ENCODE data around the gene GALNT16.
A peak's percentile ranks its signal among the peaks of the same experiment; 100 is the strongest.
"Not testable (repeated sequence)": the region's sequence is repeated elsewhere in the genome, so short reads cannot be mapped to it uniquely, and the experiment has no call there.

Gene GALNT16

GRCh38 chr14:69363964-69364363 is 104.0 kb downstream of the GALNT16 start:
- no peak for DNase-seq (ENCODE audit: low read depth)

DNA sequence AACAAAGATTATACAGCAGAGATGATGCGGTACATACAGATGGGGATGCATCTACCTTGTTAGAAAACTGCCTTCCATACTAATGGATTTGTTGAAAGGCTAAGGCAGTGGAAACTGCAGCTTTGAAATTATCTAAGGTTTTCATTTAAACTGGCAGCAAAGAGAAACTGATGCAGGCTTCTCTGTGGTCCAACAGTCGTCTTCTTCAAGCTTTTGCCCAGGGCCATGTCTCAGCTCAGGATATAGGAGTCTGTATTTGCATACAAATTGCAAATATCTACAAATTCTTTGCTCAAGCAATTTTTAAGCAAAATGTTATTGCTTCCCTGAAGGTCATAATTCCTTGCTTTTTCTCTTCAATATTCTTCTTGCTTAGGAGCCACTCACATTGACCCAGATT is 104.4 kb downstream of the GALNT16 start:
- no peak for DNase-seq (ENCODE audit: low read depth)

- no peak for DNase-seq (ENCODE audit: low read depth)
Measured at GRCh38 chr14:69366069-69366468, 106.1 kb downstream of the GALNT16 start.

- DNase-seq (ENCODE audit: low read depth) = no peak
Measured at GRCh38 chr14:69366761-69367160, 106.8 kb downstream of the GALNT16 start.

- no peak for DNase-seq (ENCODE audit: low read depth)
Measured at GRCh38 chr14:69368381-69368780, 108.4 kb downstream of the GALNT16 start.

- no peak for DNase-seq (ENCODE audit: low read depth)
Measured at GRCh38 chr14:69370061-69370460, 110.1 kb downstream of the GALNT16 start.

DNA sequence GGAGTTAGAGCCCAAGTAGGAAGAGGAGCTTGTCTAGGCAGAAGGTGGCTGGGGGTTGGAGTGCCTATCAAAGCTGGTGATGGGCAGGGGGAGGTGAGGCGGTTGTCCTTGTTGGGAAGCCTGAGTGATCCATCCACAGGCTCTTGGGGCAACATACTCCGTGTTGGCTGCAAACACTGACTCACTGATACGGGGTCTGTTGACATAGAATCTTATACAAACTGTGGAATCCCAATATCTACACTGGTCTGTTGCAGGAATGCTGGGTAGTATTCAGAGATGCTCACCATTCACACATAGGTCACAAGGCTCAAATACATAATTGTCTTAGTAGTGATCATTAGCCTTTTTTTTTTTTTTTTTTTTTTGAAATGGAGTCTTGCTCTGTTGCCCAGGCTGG is 112.2 kb downstream of the GALNT16 start:
- no peak for DNase-seq (ENCODE audit: low read depth)

GRCh38 chr14:69373104-69373503 is 113.1 kb downstream of the GALNT16 start:
- no peak for DNase-seq (ENCODE audit: low read depth)

DNA sequence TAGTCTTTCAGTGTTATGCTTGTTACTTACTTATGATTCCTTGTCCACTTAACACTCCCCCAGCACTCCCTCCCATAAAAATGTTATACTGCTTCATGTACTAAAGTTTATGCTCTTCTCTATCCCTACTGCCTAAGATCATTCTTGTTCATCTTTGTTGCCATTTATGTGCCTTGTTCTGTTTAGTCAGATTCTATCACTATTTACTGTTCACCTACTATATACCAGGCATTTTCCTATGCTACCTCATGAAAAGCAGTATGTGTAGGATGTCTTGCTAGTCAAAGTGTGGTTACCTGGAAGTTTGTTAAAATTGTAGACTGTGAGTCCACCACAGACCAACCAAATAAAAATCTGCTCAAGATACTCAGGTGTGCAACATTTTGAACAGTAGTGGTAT is 114.3 kb downstream of the GALNT16 start:
- DNase-seq (ENCODE audit: low read depth) = no peak

DNA sequence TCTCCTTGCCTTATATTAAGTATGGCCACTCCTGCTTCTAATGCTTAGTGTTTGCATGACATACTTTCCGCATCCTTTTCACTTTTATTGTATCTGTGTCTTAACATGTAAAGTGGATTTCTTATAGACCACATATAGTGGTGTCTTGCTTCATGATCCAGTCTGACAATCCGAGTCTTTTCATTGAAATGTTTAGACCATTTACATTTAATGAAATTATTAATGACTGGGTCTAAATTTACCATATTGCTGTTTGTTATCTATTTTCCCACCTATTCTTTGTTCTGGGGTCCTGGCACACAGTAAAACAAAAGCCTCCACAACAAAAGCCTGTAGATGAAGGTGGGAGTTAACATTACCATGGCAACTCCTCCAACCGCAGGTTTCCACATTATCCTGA is 115.2 kb downstream of the GALNT16 start:
- DNase-seq (ENCODE audit: low read depth) = no peak

- no peak for DNase-seq (ENCODE audit: low read depth)
Measured at GRCh38 chr14:69375722-69376121, 115.8 kb downstream of the GALNT16 start.

GRCh38 chr14:69376439-69376838 is 116.5 kb downstream of the GALNT16 start:
- DNase-seq (ENCODE audit: low read depth) = no peak

- DNase-seq (ENCODE audit: low read depth) = no peak
Measured at GRCh38 chr14:69378274-69378673, 118.3 kb downstream of the GALNT16 start.

GRCh38 chr14:69387311-69387710 is 127.4 kb downstream of the GALNT16 start:
- no peak for DNase-seq (ENCODE audit: low read depth)

GRCh38 chr14:69391400-69391799 is 131.4 kb downstream of the GALNT16 start:
- DNase-seq (ENCODE audit: low read depth) = not testable (repeated sequence)

- no peak for DNase-seq (ENCODE audit: low read depth)
Measured at GRCh38 chr14:69392481-69392880, 132.5 kb downstream of the GALNT16 start.

- DNase-seq (ENCODE audit: low read depth) = no peak
Measured at GRCh38 chr14:69395929-69396328, 136.0 kb downstream of the GALNT16 start.

GRCh38 chr14:69398053-69398817 is 138.3 kb downstream of the GALNT16 start, which contains the start of the genes ERH and SLC39A9:
ERH (minus strand) TSS chr14:69398299; CDS start chr14:69398233, 66 bp downstream.
SLC39A9 (plus strand) TSS chr14:69398692; CDS start chr14:69399370, 678 bp downstream.
- DNase-seq (ENCODE audit: low read depth) = peak; percentile 72

DNA sequence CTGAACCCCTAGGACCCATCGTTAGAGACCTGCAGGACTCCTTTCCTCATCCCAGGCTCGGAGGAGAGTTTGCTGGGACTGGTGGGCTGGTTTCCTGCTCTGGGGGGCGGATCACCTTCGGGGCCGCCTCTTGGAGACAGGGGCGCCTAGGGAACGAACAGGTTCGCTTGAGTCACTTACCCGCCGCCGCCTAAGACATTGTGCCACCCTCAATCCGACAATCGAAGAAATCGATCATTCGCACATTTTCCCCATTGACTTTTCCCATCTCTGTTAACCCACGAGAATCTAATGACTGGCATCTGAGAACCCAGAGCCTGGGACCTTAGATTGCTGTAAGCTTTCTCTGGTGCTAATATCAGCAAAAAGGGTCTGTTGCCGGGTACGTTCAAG is 138.9 kb downstream of the GALNT16 start:
- DNase-seq (ENCODE audit: low read depth) = no peak

- no peak for DNase-seq (ENCODE audit: low read depth)
Measured at GRCh38 chr14:69399750-69400149, 139.8 kb downstream of the GALNT16 start.

DNA sequence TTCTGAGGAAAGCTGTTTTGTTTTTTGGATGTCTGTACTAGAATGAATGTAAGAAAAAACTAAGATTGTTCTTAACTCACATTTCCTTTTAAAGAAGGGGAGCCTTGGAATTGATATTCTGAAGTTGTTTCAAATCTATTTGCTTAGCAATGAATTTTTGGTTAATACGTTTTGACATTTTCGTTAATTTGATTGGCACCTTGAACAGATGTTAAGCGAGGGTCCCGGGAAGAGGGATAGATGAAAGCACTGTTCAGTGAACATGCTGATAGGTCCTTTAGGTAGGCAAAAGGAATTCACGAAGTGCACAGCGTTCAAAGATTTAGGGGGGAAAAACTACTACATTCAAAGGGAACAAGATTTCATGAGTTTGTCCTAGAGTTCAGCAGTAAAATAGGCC is 140.2 kb downstream of the GALNT16 start:
- DNase-seq (ENCODE audit: low read depth) = no peak

- DNase-seq (ENCODE audit: low read depth) = no peak
Measured at GRCh38 chr14:69401841-69402240, 141.9 kb downstream of the GALNT16 start.

GRCh38 chr14:69404478-69404877 is 144.5 kb downstream of the GALNT16 start:
- no peak for DNase-seq (ENCODE audit: low read depth)

GRCh38 chr14:69404883-69405282 is 144.9 kb downstream of the GALNT16 start:
- no peak for DNase-seq (ENCODE audit: low read depth)
